OCI-LY3 (cell line): ENCODE measurements around the gene ITPR1.

ENCODE experiments used
- H2AFZ ChIP-seq: fragments of 200-600, 300-600 bp; shearing (Covaris generic); 2 replicates; pipeline ENCODE4 v1.6.0; 2014; ENCODE audit warnings: antibody characterized with exemption, low read depth, low read length
- H3K27ac ChIP-seq: fragments of 200-600, 300-600 bp; sonication (generic); 2 replicates; pipeline ENCODE4 v1.5.1; 2014; ENCODE audit warnings: mild to moderate bottlenecking, low read length, moderate library complexity, mixed read lengths
- H3K27me3 ChIP-seq: fragments of 200-600, 300-600 bp; sonication (generic); 2 replicates; pipeline ENCODE4 v1.6.1; 2014; ENCODE audit warnings: low read depth, low read length, mixed read lengths
- H3K36me3 ChIP-seq: fragments of 200-600, 300-600 bp; sonication (generic); replicated peaks from 2 replicates; pipeline ENCODE3; 2014; ENCODE audit warnings: low read depth, low read length, mixed read lengths
- H3K4me1 ChIP-seq: fragments of 300-600, 200-600 bp; sonication (generic); 2 replicates; pipeline ENCODE4 v1.6.1; 2014; ENCODE audit warnings: low read length, mixed read lengths
- H3K4me2 ChIP-seq: fragments of 200-600, 300-600 bp; sonication (generic); 2 replicates; pipeline ENCODE4 v1.6.1; 2014; ENCODE audit warnings: low read length, mixed read lengths
- H3K4me3 ChIP-seq: fragments of 300-600, 200-600 bp; sonication (generic); 2 replicates; pipeline ENCODE4 v1.5.1; 2014; ENCODE audit warnings: antibody characterized with exemption, mild to moderate bottlenecking, low read length, moderate library complexity
- H3K79me2 ChIP-seq: fragments of 300-600, 200-600 bp; shearing (Covaris generic); 2 replicates; pipeline ENCODE4 v1.6.1; 2014; ENCODE audit warnings: mild to moderate bottlenecking, low read length, mixed read lengths
- H3K9ac ChIP-seq: fragments of 300-600, 200-600 bp; shearing (Covaris generic); 2 replicates; pipeline ENCODE4 v1.6.0; 2014; ENCODE audit warnings: mild to moderate bottlenecking, low read length, moderate library complexity
- H3K9me3 ChIP-seq: fragments of 200-600, 300-600 bp; shearing (Covaris generic); 2 replicates; pipeline ENCODE4 v1.6.1; 2014; ENCODE audit warnings: low read length, mixed read lengths; ENCODE audit not compliant: insufficient read depth
- H4K20me1 ChIP-seq: fragments of 200-600, 300-600 bp; sonication (generic); 2 replicates; pipeline ENCODE4 v1.6.1; 2016; ENCODE audit warnings: low read length, mixed read lengths; ENCODE audit not compliant: insufficient read depth
- EZH2phosphoT487 ChIP-seq: fragments of 200-600 bp; shearing (Covaris generic); IDR thresholded peaks from 2 replicates; pipeline ENCODE4 v1.6.1; 2018; ENCODE audit warnings: antibody characterized with exemption, mixed run types, low read depth
- TF ChIP-seq, protein P1 (sequence below): fragments of 200-600, 300-600 bp; sonication (generic); IDR thresholded peaks from 2 replicates; pipeline ENCODE4 v1.5.1; 2014; ENCODE audit warnings: antibody characterized with exemption, low read length, low read depth

The ITPR1 gene

DNA sequence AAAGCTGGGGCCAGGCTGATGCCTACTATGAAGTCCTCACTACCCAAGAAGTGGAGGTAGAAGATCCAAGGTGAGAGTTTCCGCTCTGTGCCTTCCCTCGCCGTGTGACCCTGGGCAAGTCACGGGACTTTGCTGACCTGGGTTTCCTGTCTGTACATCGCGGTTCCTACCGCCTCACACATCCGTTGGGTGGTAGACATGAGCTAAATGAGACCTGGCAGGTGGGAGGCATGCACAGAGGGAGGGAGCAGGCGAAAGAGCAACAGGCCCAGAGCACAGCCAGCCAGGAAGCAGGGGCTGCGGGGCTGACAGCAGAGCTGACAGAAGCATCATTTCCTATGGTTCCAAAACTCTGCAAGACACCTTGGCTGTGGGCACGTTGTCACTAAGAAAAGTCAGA lies 328.8 kb downstream of the ITPR1 start:
- no peaks in the 10 kb centered on the region for H3K36me3 ChIP-seq
- no peaks in the 10 kb centered on the region for H3K4me1 ChIP-seq
- H2AFZ ChIP-seq: no peak overlapping the region
- TF ChIP-seq EZH2phosphoT487: no peak
- TF ChIP-seq, protein P1, sequence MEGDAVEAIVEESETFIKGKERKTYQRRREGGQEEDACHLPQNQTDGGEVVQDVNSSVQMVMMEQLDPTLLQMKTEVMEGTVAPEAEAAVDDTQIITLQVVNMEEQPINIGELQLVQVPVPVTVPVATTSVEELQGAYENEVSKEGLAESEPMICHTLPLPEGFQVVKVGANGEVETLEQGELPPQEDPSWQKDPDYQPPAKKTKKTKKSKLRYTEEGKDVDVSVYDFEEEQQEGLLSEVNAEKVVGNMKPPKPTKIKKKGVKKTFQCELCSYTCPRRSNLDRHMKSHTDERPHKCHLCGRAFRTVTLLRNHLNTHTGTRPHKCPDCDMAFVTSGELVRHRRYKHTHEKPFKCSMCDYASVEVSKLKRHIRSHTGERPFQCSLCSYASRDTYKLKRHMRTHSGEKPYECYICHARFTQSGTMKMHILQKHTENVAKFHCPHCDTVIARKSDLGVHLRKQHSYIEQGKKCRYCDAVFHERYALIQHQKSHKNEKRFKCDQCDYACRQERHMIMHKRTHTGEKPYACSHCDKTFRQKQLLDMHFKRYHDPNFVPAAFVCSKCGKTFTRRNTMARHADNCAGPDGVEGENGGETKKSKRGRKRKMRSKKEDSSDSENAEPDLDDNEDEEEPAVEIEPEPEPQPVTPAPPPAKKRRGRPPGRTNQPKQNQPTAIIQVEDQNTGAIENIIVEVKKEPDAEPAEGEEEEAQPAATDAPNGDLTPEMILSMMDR: no peak
- no peaks in the 10 kb centered on the region for H3K9me3 ChIP-seq
- no peak overlapping the region for H3K27ac ChIP-seq
- no peaks in the 10 kb centered on the region for H4K20me1 ChIP-seq
- no peak overlapping the region for H3K4me2 ChIP-seq
- H3K27me3 ChIP-seq: peaks cover 45% of the 10 kb centered on the region
- no peak overlapping the region for H3K4me3 ChIP-seq
- no peaks in the 10 kb centered on the region for H3K79me2 ChIP-seq
- no peak overlapping the region for H3K9ac ChIP-seq

- H3K36me3 ChIP-seq: no peaks in the 10 kb centered on the region
- H3K79me2 ChIP-seq: no peaks in the 10 kb centered on the region
Measured at GRCh38 chr3:4822568-4822967, 329.4 kb downstream of the ITPR1 start.

GRCh38 chr3:4823385-4823784 lies 330.2 kb downstream of the ITPR1 start:
- Histone ChIP-seq H3K27me3 (peaks cover 59% of the 10 kb centered on the region), H3K27ac (no peak overlapping the region), H3K79me2 (no peaks in the 10 kb centered on the region), H3K4me1 (no peaks in the 10 kb centered on the region), H3K4me2 (no peak overlapping the region), H3K36me3 (no peaks in the 10 kb centered on the region), H4K20me1 (no peaks in the 10 kb centered on the region), H3K4me3 (no peak overlapping the region), H3K9ac (no peak overlapping the region), H2AFZ (no peak overlapping the region), H3K9me3 (no peaks in the 10 kb centered on the region)
- TF ChIP-seq EZH2phosphoT487: no peak
- TF ChIP-seq, protein P1: no peak

More at GRCh38 chr3:4822568-4822967, 329.4 kb downstream of the ITPR1 start:
- Histone ChIP-seq H2AFZ (no peak overlapping the region), H3K9me3 (no peaks in the 10 kb centered on the region), H3K4me3 (no peak overlapping the region), H3K9ac (no peak overlapping the region), H3K4me2 (no peak overlapping the region), H3K27ac (no peak overlapping the region), H3K4me1 (no peaks in the 10 kb centered on the region), H4K20me1 (no peaks in the 10 kb centered on the region), H3K27me3 (peaks cover 51% of the 10 kb centered on the region)
- TF ChIP-seq, protein P1: no peak
- TF ChIP-seq EZH2phosphoT487: no peak

- no peaks in the 10 kb centered on the region for H4K20me1 ChIP-seq
- no peak overlapping the region for H2AFZ ChIP-seq
- no peak overlapping the region for H3K4me3 ChIP-seq
- H3K9ac ChIP-seq: no peak overlapping the region
- no peaks in the 10 kb centered on the region for H3K4me1 ChIP-seq
- no peak overlapping the region for H3K27ac ChIP-seq
- peaks cover 67% of the 10 kb centered on the region for H3K27me3 ChIP-seq
- no peaks in the 10 kb centered on the region for H3K36me3 ChIP-seq
- H3K79me2 ChIP-seq: no peaks in the 10 kb centered on the region
- no peaks in the 10 kb centered on the region for H3K9me3 ChIP-seq
- no peak overlapping the region for H3K4me2 ChIP-seq
- TF ChIP-seq, protein P1: no peak
- TF ChIP-seq EZH2phosphoT487: no peak
Measured at GRCh38 chr3:4823986-4824925, 331.1 kb downstream of the ITPR1 start.
